NCI-H146 treated with DMSO at 0.1 percent for 48 hours (cell line): ENCODE results near the gene TPCN2.
"Not testable (repeated sequence)": the region's sequence is repeated elsewhere in the genome, so short reads cannot be mapped to it uniquely, and the experiment has no call there.

Experiments
- DNase-seq: peaks from one replicate; lab custom pipeline; 2025; ENCODE audit not compliant: unreplicated experiment; lab: John Stamatoyannopoulos, UW

The TPCN2 gene

DNA sequence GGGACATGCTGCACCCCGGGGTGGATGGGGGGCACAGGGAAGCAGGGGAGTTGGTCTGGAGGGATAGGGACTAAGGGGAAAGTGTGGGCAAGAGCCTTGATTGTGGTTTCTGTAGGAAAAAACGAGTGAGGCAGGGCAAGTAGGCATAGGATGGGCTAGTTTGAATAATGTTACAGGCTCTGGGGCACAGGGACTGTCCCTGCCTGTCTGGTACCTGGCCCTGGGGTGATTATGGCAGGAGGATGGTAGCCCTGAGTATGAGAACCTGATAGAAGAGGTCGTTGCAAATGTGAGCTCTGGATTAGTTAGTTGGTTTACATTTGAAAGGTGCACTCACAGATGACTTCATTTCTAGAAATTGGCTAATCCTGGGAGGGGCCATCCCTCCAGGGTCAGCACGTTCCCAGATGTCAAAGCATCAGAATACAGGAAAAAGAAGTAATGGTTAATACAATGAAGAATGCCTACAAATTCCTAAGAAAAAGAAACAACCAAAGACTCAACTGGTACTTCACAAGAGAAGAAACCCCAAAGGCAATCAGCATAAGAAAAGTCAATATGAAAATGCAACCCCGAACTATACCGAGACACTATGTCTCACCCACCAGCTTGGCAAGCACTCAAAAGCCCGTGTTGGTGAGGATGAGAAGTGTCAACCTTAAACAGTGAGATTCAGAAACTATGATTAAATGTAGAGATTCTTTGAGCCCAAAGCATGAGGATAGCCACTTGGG is 95.8 kb downstream of the TPCN2 start:
- DNase-seq: no peak

DNA sequence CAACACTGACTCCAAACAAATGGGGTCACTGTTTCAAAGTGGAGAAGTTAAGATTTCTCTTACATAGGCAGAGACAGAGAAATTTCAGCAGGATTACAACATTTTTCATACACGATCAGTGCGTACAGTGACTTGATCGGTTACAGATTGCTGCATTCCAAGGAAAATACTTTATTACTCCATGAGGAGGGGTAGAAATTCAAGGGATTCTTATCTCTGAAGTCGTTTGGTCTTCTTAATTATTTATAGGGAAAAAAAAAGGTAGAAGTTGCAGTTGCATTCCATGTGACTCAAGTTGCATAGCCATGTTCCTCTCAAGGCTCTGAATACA is 96.3 kb downstream of the TPCN2 start:
- no peak for DNase-seq

DNA sequence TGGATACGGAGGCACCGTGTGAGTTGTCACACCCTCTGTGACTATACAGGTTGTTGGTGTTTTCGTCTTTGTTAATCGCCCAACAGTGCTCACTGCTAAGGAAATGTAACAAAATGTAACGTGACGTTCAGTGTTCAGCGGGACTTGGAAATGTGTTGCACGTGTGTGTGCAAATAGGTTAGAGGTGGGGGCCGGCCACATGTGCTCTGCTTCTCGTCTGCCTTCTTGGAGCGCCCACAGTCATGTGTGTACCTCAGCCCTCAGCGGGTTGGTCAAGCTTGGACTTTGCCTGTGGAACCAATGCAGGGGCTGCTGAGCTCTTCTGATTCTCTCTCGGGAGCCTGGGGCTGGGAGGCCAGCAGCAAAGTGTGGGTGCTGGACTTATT is 99.6 kb downstream of the TPCN2 start:
- DNase-seq: no peak

DNA sequence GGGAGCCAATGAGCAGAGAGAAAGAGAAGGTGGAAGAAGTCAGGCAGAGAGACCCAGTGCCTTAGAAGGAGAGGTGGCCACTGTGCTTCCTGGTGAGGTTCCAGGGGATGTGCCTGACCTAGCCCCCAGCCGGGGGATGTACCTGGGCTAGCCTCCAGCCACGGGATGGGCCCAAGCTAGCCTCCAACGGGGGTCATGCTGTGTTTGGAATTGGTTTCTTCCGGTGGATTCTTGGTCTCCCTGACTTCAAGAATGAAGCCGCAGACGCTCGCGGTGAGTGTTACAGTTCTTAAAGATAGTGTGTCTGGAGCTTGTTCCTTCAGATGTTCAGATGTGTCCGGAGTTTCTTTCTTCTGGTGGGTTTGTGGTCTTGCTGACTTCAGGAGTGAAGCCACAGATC is 100.1 kb downstream of the TPCN2 start:
- no peak for DNase-seq

DNA sequence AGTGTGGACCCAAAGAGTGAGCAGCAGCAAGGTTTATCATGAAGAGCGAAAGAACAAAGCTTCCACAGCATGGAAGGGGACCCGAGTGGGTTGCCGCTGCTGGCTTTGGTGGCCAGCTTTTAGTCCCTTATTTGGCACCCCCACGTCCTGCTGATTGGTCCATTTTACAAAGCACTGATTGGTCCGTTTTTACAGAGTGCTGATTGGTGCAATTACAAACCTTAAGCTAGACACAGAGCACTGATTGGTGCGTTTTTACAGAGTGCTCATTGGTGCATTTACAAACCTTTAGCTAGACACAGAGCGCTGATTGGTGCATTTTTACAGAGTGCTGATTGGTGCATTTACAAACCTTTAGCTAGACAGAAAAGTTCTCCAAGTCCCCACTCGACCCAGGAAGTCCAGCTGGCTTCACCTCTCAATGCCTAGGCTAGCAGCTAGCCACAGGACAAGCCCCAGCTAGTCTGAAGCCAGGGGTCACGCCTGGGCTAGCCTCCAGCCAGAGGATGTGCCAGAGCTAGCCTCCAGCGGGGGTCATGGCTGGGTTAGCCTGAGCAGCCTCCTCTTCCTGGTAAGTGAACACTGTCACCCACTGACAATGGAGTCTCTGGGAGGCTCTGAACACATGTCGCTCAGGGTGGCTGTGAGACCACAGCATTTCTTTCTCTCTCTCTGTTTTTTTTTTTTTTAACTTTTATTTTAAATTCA is 100.8 kb downstream of the TPCN2 start:
- DNase-seq: not testable (repeated sequence)

DNA sequence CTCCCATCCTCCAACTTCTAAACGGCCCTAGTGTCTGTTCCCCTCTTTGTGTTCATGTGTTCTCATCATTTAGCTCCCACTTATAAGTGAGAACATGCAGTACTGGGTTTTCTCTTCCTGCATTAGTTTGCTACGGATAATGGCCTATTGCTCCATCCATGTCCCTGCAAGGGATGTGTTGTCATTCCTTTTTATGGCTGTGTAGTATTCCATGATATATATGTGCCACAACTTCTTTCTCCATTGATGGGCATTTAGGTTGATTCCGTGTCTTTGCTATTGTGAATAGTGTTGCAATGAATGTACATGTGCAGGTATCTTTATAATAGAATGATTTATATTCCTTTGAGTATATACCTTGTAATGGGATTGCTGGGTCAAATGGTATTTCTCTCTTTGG is 101.4 kb downstream of the TPCN2 start:
- DNase-seq: no peak

DNA sequence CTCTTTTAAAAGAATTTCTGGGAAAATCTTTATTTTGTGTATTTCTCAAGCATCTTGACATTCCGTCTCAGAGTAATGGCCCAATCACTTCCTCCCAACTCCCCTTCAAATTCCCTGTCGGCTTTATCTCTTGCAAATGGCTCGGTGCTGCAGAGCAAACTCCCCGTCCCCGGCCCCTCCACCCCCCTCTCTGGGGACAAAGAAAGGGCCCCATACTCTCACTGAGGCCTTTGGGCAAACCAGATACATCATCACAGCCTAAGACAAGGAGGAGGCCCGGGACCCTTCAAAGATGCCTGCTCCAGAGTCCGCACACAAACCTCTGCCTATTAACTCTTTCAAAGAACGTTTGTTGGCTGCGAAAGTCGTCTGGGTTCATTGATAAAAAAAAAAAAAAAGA is 103.1 kb downstream of the TPCN2 start:
- DNase-seq: no peak

DNA sequence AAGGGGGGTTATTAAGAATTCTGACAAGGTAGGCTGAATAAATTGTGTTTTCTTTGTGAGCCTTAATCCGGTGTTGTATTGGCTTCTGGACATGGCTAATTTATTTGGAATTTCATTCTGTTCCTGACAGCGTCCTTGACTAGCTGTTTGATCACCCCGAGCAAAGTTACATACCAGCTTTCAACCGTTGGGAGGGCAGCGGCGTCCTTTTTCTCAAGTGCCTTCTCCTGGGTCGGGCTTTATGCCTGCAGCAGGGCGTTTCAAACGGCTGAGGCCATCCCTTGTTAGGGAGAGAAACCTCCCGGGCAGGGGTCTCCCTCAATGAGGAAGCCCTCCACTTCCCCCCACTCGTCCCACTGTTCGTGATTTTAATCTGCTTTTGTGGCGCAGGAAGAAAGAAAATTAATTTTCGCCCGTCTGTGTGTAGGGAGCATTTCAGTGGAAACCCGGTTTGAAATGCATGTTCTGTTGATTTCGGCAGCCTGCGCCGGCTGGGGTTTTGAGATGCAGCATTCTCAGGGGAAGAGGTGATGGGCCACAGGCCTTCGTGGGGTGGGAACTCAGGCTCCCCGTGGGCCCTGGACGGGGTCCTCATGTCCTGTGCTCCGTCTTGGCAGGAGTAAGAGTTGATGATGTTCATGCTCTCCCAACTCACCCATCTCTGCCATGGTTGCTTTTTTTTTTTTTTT is 104.1 kb downstream of the TPCN2 start:
- DNase-seq: no peak

DNA sequence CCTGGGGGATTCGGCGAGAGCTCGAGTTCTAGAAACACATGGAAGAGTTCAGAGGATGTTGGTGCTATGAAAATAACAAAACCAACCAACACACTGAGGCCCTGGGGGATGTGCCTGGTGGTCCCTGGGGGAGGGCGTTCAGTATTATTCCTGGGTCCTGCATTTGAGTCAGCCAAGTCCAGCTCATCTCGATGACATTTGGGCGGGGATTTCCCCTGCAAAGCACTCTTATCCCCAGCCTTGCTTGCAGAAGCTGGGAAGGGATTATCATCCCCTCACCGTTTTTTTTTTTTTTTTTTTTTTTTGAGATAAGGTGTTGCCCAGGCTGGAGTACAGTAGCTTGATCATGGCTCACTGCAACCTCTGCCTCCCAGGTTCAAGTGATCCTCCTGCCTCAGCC is 104.9 kb downstream of the TPCN2 start:
- DNase-seq: no peak

DNA sequence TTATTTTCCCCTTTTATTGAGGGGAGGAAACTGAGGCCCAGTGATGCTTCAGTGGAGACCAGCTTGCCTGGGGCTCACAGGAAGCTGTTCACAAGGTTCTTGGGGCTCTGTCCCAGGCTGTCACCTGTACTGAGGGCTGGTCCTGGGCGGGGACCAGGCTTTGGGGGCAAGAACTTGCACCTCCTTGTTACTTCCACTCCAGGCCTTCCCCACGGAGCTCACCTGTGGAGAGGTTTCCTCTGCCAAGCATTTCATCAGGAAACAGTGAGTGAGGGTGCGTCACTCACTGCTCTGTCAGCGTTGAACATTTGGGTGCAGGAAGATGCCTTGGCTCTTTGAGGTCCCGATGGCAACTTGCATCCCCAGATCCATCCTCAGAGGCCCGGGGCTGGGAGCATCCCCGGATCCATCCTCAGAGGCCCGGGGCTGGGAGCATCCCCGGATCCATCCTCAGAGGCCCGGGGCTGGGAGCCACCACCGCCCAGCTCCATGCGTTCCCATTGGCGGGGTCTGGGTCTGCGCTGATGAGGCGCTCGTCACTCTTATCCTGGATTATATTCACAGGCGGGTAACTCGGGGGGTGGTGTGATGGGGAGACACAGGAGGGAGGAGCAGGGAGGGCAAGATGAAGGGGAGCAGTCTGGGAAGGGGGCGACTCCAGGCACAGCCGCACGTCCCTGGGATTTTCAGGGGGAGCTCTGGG is 105.6 kb downstream of the TPCN2 start:
- DNase-seq: no peak

DNA sequence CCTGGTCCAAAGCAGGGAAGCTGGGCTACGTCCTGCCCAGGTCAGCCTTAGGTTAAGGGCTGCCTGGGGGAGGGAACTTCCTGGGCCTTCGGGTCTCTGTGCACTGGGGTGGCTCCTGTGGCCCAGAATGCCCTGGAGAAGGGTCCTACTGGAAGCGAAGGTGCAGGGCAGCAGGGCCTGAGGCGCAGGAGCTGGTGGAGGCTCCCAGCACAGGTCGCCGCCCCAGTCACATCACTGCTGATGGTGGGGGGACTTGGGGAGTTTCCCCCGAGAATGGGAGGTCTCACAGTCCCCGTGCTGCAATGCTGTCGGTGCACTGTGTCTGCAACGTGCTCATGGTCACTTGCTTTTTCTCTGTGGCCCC is 106.2 kb downstream of the TPCN2 start:
- DNase-seq: no peak

DNA sequence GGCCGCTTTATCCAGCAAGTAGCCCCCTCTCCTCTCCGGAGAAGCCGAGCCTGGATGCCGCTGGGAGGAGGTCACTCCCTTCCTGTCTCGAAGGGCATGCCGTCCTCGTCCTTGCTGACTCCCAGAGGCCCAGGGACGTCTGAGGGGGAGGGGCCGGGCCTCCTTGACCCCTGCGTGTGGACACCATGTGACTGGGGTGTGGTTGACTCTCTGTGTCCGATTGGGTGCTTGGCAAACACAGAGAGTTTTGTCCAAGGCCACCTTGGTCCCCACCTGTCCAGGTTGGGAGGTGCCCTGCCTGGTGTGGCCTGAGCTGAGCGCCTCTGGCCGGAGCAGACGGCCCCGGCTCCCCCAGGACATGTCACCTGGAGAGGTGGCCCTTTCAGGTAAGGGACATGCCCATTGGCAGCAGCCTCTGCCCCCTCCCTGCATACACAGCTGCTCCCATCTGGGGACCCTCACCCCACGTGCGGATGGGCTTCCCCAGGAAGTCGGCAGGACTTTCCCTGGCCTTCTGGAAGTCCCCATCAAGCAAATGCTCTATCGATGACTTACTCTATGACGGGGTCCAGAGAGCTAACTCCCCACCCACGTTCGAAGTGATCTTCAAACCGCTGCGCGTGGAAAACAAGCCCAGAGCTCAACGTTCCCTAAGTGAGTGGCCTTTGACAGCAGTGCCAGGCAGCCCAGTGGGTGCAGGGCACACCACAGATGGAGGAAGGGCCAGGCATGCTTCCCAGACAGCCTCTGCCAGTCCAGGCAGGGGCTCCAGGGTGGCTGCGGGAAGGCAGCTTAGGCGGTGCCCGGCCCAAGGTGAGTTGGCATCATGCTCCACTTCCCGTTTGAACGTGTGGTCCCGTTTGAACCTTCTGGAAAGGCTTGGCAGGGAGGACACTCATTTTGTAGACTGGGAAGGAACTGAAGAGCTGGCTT is 106.8 kb downstream of the TPCN2 start, which contains the start of gene SMIM38:
TSS of gene SMIM38 (plus strand) at position 634 of the 933 bp plus-strand sequence. CDS start 1,912 bp downstream, outside the sequence.
- no peak for DNase-seq

DNA sequence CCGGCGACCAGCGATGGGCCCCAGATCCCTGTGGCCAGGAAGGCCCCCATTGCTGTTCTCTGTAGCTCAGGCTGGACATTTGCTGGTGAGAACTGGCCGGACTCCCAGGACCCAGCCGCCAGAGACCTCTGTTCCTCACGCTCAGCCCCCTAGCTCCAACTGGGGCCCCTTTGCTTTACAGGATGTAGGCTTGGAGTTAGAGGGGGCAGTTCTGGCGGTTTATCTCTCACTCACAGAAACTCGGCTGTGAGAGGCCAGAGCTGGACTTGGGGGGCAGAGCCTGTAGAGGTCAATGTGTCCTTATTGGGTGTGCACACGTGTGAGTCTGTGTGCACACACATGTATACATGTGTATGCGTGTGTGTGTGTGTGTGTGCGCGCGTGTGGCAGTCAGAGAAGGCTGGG is 107.5 kb downstream of the TPCN2 start:
- DNase-seq: no peak

DNA sequence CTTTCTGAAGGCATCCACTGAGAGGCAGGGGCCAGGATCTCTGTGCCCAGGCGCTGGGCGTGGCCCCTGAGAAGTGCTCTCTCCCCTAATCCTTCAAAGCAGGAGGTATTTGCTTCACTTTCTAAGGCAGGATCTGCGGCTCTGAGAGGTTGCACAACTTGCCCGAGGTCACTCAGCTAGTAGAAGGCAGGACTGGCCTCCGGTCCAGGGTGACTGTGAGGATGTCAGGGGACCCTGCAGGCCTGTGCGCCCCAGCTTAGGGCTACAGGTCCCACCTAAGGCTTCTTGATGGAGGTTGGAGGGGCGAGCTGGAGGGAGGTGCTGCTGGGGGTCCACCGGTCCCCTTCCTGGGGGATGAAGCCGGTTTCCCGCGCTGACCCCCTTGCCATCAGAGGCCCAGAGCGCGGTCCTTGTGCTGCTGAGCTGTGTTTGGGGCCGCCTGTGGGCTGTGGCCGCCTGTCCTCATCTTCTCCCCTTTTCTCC is 108.0 kb downstream of the TPCN2 start:
- no peak for DNase-seq

DNA sequence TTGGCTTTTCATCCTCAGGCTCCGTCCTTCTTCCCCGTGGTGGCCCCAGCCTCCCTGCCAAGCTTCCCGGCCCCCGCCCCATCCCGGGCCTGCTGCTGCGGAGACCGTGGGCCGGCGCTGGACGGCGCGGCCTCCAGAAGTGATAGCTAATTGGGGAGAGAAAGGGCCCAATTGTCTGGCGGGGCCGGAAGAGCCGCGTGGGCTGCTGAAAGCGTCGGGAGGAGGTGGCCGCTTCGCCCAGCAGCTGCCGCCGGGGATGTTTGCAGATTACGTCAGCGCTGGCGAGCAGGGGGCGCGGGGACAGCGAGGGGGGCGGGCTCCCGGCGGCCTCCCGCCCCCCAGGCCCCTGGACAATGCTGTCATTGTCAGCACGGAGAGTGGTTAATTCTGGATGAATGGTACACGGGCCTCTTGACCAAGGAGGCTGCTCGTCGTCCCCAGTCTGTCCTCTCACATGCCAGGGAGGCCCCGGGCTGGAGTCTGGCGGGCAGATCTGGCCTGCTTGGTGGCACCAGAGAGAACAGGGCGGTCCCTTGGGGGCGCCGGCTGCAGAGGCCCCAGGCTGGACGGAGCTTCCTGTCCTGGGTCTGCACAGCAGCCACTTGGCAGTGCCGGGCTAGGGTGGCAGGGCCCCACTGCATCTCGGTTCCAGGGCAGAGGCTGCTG is 108.6 kb downstream of the TPCN2 start:
- peak; percentile 26 for DNase-seq

DNA sequence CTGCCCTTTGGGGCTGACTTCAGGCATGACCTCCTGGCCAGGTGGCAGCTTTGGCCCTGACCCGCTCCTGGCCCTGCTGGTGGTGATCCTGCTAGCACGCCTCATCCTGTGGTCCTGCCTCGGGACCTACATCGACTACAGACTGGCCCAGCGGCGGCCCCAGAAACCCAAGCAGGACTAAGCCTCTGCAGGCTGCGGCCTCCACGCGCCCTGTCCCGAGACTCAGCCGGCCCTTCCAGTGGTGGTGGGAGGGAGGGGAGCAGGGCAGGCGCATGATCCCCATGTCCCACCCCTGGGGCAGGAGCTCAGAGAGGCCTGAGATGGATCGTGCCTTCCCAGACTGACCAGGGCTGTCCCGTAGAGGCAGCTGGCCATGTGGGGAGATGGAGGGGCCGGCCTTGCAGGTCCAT is 109.1 kb downstream of the TPCN2 start:
- DNase-seq: no peak

DNA sequence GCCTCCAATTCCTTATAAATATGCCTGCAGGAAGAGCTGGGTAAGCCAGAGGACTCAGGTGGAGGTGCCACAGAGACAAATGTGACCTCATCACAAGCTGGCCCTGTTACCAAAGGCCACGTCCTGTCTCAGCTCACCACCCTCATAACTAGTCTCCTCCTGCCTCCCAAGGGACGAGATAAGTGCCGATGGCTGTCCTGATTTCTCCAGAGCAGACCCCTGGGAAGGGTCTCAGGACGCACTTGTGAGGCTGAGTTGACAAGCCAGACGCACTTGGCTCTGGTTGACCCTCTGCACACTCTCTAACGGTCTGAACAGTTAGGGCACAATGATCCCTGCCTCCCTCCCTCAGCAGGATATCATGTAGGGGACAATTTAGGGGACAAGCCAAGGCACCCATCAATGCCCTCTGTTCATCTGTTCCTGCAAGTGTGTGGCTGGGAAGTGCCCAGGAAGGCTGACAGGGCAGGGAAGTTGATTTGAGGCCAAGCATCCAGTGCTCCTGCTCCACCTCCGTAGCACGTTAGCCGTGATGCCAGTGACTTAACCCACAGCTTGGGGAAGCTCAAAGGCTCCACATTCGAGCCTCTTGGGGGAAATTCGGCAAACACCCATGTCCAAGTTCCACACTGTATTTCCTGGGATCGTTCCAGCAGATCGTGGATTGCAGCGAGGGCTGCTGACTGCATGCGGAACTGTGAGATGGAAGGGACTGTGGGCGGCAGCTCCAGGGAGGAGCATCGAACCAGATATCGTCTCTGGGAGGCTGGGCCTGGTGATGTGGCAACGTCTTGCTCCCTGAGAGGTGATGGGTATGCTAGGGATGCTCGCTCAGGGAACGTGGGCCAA is 109.8 kb downstream of the TPCN2 start:
- no peak for DNase-seq

DNA sequence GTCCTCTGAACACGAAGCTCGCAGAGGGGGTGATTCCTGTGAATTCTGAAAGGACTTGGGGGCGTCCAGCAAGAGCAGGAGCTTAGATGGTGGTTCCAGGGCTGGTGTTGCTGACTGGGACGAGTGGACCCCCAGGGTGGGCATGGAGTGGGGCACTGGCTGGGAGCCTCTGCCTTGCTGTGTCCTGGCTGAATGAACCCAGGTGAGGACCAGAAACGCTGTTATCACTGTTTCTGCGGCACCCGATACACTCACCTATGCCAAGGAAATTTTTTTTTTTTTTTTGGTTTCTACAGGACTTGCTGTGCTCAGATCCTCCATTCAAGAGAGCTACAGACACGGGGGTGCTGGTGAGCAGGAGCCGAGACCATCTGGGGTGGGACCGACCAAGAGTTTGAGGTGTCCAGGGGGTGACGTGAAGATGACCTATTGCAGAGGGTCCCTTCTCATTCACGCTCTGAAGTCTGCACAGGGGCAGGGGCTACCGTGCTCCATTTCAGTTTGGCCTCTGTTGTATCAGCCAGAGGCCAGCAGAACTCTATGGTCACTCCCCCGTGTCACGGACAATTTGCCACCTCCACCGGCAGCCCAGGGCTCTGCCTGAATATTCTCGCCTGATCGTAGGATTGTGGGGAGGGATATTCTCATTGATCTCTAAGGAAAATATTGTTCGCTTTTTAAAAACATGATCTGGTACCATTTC is 110.6 kb downstream of the TPCN2 start:
- DNase-seq: no peak
